Measurements from ENCODE around the gene DNMT1.

The DNMT1 gene

GRCh38 chr19:10122045-10122444, 72.7 kb downstream of the DNMT1 start:
- TF ChIP-seq EZH2 (IDR thresholded peaks at IDR 0.05), result no peak
- TF ChIP-seq FOXP2 (optimal IDR thresholded peaks at IDR 0.05; ENCODE audit: control extremely low read depth, extremely low read length, insufficient read depth), result no peak
- TF ChIP-seq POLR2AphosphoS5 (IDR thresholded peaks at IDR 0.05; ENCODE audit: borderline replicate concordance, low read depth, low read length), result no peak
- Histone ChIP-seq H3K27ac (peak overlapping the region; percentile 67; the same call in 1 of the 2 replicates), H3K4me3 (no peak overlapping the region), H3K9ac (ENCODE audit: insufficient read length) (no peak overlapping the region), H3K9me3 (ENCODE audit: low read depth, low read length) (no peaks in the 10 kb centered on the region), H3K36me3 (ENCODE audit: insufficient read depth, low read length) (peaks cover 18% of the 10 kb centered on the region; the same call in 1 of the 2 replicates)
- no peak for DNase-seq (ENCODE audit: low read depth, low spot score)

DNA sequence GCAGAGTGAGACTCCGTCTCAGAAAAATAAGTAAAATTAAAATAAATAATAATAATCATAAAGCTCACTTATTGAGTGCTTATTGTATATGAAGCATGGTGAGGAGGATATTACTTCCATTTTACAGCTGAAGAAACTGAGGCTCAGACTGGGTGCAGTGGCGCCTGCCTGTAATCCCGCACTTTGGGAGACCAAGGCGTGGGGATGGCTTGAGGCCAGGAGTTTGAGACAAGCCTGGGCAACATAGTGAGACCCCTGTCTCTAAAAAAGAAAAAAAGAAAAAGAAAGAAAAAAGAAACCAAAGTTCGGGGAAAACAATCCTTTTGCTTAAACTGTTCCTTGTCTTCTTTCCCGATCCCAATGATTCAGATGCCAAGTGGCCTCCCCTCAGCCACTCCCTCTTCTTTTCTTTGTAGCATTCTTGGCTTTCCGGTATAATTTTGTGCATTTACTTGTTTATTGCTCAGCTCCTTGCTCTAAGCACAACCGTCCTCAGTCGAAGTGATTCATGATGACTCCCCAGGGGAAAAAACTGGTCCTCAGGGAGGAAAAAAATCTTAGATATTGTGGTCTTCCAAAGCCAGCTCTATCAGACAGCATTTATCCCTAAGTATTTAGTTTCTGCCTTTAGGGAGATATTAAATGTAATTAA, 74.1 kb downstream of the DNMT1 start:
- Histone ChIP-seq H3K36me3 (ENCODE audit: insufficient read depth, low read length) (peaks cover 20% of the 10 kb centered on the region; the same call in 1 of the 2 replicates), H3K9me3 (ENCODE audit: low read depth, low read length) (no peaks in the 10 kb centered on the region), H3K27ac (peak overlapping the region; percentile 85), H3K9ac (ENCODE audit: insufficient read length) (no peak overlapping the region), H3K4me3 (peak overlapping the region; percentile 52)
- TF ChIP-seq FOXP2 (optimal IDR thresholded peaks at IDR 0.05; ENCODE audit: control extremely low read depth, extremely low read length, insufficient read depth) (no peak), EZH2 (IDR thresholded peaks at IDR 0.05) (no peak), POLR2AphosphoS5 (IDR thresholded peaks at IDR 0.05; ENCODE audit: borderline replicate concordance, low read depth, low read length) (0 out of 2 replicates have a peak, but pooled peaks have one; percentile 18)
- peak; percentile 64 for DNase-seq (ENCODE audit: low read depth, low spot score)

- Histone ChIP-seq H3K36me3 (ENCODE audit: insufficient read depth, low read length) (peaks cover 23% of the 10 kb centered on the region; the same call in 1 of the 2 replicates), H3K4me3 (peak overlapping the region; percentile 78), H3K27ac (no peak overlapping the region), H3K9ac (ENCODE audit: insufficient read length) (peak overlapping the region; percentile 82), H3K9me3 (ENCODE audit: low read depth, low read length) (no peaks in the 10 kb centered on the region)
- no peak for DNase-seq (ENCODE audit: low read depth, low spot score)
- TF ChIP-seq POLR2AphosphoS5 (IDR thresholded peaks at IDR 0.05; ENCODE audit: borderline replicate concordance, low read depth, low read length) (no peak), FOXP2 (optimal IDR thresholded peaks at IDR 0.05; ENCODE audit: control extremely low read depth, extremely low read length, insufficient read depth) (no peak), EZH2 (IDR thresholded peaks at IDR 0.05) (no peak)
Observed at GRCh38 chr19:10118960-10119359, 75.8 kb downstream of the DNMT1 start.

- Histone ChIP-seq H3K4me3 (no peak overlapping the region), H3K9ac (ENCODE audit: insufficient read length) (no peak overlapping the region), H3K27ac (no peak overlapping the region), H3K9me3 (ENCODE audit: low read depth, low read length) (no peaks in the 10 kb centered on the region), H3K36me3 (ENCODE audit: insufficient read depth, low read length) (peaks cover 23% of the 10 kb centered on the region; the same call in 1 of the 2 replicates)
- TF ChIP-seq FOXP2 (optimal IDR thresholded peaks at IDR 0.05; ENCODE audit: control extremely low read depth, extremely low read length, insufficient read depth) (no peak), EZH2 (IDR thresholded peaks at IDR 0.05) (no peak), POLR2AphosphoS5 (IDR thresholded peaks at IDR 0.05; ENCODE audit: borderline replicate concordance, low read depth, low read length) (no peak)
- no peak for DNase-seq (ENCODE audit: low read depth, low spot score)
Observed at GRCh38 chr19:10116866-10117616, 77.7 kb downstream of the DNMT1 start.

- Histone ChIP-seq H3K9me3 (ENCODE audit: low read depth, low read length) (no peaks in the 10 kb centered on the region), H3K4me3 (no peak overlapping the region), H3K27ac (no peak overlapping the region), H3K9ac (ENCODE audit: insufficient read length) (no peak overlapping the region), H3K36me3 (ENCODE audit: insufficient read depth, low read length) (peaks cover 25% of the 10 kb centered on the region)
- TF ChIP-seq POLR2AphosphoS5 (IDR thresholded peaks at IDR 0.05; ENCODE audit: borderline replicate concordance, low read depth, low read length) (peak; percentile 1; the same call in 1 of the 2 replicates), FOXP2 (optimal IDR thresholded peaks at IDR 0.05; ENCODE audit: control extremely low read depth, extremely low read length, insufficient read depth) (no peak)
- no peak for DNase-seq (ENCODE audit: low read depth, low spot score)
Observed at GRCh38 chr19:10116085-10116865, 78.5 kb downstream of the DNMT1 start.

- H3K9ac ChIP-seq (ENCODE audit: insufficient read length), result no peak overlapping the region
- H3K36me3 ChIP-seq (ENCODE audit: insufficient read depth, low read length), result peaks cover 32% of the 10 kb centered on the region
- DNase-seq (ENCODE audit: low read depth, low spot score), result no peak
- no peak overlapping the region for H3K4me3 ChIP-seq
- no peaks in the 10 kb centered on the region for H3K9me3 ChIP-seq (ENCODE audit: low read depth, low read length)
- no peak for TF ChIP-seq EZH2 (IDR thresholded peaks at IDR 0.05)
- TF ChIP-seq POLR2AphosphoS5 (IDR thresholded peaks at IDR 0.05; ENCODE audit: borderline replicate concordance, low read depth, low read length), result peak; percentile 7; the same call in 1 of the 2 replicates
- H3K27ac ChIP-seq, result no peak overlapping the region
Observed at GRCh38 chr19:10115392-10116084, 79.2 kb downstream of the DNMT1 start.

DNA sequence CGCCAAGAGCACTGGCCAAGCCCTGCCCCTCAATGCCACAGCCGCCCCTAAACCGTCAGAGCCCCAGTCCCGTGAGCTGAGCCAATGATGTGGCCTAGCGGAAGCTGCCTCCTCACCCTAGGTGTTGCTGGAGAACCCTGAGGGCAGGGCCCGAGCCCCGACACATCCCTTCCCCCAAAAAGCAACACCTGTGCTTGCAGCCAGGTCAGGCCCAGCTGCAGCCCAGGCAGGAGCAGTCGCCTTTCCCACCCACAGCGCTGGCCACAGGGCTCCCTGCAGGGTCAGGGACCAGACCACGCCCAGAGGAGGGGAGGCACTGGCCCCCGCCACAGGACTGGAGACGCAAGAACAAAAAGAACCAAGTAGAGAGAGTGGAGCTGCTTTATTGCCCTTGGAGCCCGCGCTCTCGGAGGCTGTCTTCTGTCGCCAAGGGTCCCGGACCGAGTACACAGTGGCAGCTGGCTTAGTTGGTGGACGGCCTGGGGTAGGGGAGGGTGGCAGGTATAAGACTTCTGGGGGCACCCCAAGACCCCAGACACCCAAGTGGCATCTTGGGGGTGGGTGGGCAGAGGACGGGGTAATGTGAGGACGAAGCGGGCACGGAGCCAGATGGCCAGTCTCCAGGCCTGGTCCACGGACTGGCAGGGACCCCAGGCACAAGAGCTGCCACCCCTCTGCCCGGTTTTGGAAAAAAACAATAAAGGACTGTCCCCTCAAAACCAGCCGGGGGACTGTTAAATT, 79.9 kb downstream of the DNMT1 start:
- Histone ChIP-seq H3K36me3 (ENCODE audit: insufficient read depth, low read length) (peaks cover 39% of the 10 kb centered on the region), H3K4me3 (no peak overlapping the region), H3K9ac (ENCODE audit: insufficient read length) (no peak overlapping the region), H3K27ac (no peak overlapping the region), H3K9me3 (ENCODE audit: low read depth, low read length) (no peaks in the 10 kb centered on the region)
- DNase-seq (ENCODE audit: low read depth, low spot score), result no peak
- 0 out of 2 replicates have a peak, but pooled peaks have one; percentile 9 for TF ChIP-seq POLR2AphosphoS5 (IDR thresholded peaks at IDR 0.05; ENCODE audit: borderline replicate concordance, low read depth, low read length)
- no peak for TF ChIP-seq FOXP2 (optimal IDR thresholded peaks at IDR 0.05; ENCODE audit: control extremely low read depth, extremely low read length, insufficient read depth)
